HG02763 (cell line): ENCODE data around the gene PARN.
"Not testable (repeated sequence)": the region's sequence is repeated elsewhere in the genome, so short reads cannot be mapped to it uniquely, and the experiment has no call there.

Source experiments
- ATAC-seq: cut with Tn5 transposase; IDR thresholded peaks from one replicate; pipeline ENCODE4 v1.9.1; 2021; ENCODE audit warnings: mild to moderate bottlenecking, moderate library complexity; ENCODE audit not compliant: unreplicated experiment

The PARN gene

GRCh38 chr16:14405611-14406537, 224.2 kb downstream of the PARN start:
- peak; percentile 95 for ATAC-seq

GRCh38 chr16:14403001-14403389, 227.1 kb downstream of the PARN start:
- not testable (repeated sequence) for ATAC-seq

- ATAC-seq, result not testable (repeated sequence)
These were observed 227.7 kb downstream of the PARN start for GRCh38 chr16:14402114-14403000.

- ATAC-seq, result not testable (repeated sequence)
These were observed 228.4 kb downstream of the PARN start for GRCh38 chr16:14401711-14402061.

GRCh38 chr16:14400978-14401710, 228.9 kb downstream of the PARN start:
- not testable (repeated sequence) for ATAC-seq

GRCh38 chr16:14400285-14400977, 229.6 kb downstream of the PARN start:
- no peak for ATAC-seq

- peak; percentile 62 for ATAC-seq
These were observed 230.4 kb downstream of the PARN start for GRCh38 chr16:14399378-14400284.

- ATAC-seq, result no peak
These were observed 231.9 kb downstream of the PARN start for GRCh38 chr16:14398014-14398717.

- not testable (repeated sequence) for ATAC-seq
These were observed 234.3 kb downstream of the PARN start for GRCh38 chr16:14395710-14396304.

GRCh38 chr16:14394834-14395233, 235.2 kb downstream of the PARN start:
- no peak for ATAC-seq

- ATAC-seq, result no peak
These were observed 237.1 kb downstream of the PARN start for GRCh38 chr16:14392960-14393359.

GRCh38 chr16:14389359-14389758, 240.7 kb downstream of the PARN start:
- ATAC-seq, result no peak

GRCh38 chr16:14388243-14388642, 241.8 kb downstream of the PARN start:
- ATAC-seq, result no peak

- ATAC-seq, result no peak
These were observed 243.9 kb downstream of the PARN start for GRCh38 chr16:14386115-14386514.
